Caco-2 (cell line): ENCODE measurements around the gene PEX14. TPM values are rescaled to one million over a fixed set of nuclear protein-coding genes. Genes with fewer than 3 reads are reported as not detected.

Source experiments
- BruUV-seq: library from RNA; stranded (reverse); fragments of 400-500 nt; replicated peaks from 2 replicates; lab custom pipeline; 2021; lab: Mats Ljungman, UMichigan
- CTCF ChIA-PET: fragments of 300-600 bp; sonication (Branson Sonifier 250); formaldehyde crosslinking; loops from one replicate; lab custom pipeline; 2022; ENCODE audit warnings: antibody characterized with exemption; lab: Charles Lee
- POLR2A ChIA-PET: fragments of 300-600 bp; sonication (Branson Sonifier 250); formaldehyde crosslinking; loops from one replicate; lab custom pipeline; 2022; ENCODE audit warnings: antibody characterized with exemption; lab: Charles Lee
- DNase-seq, 2 experiments: peaks; one replicate each; pipeline versions ENCODE4 v3.0.0 to v3.0.0-alpha.2; 2020 to 2022
- H3K27me3 ChIP-seq: replicated peaks from 2 replicates; pipeline ENCODE4 v1.6.0; 2011; ENCODE audit warnings: low read length; ENCODE audit not compliant: control insufficient read depth, insufficient read depth
- H3K36me3 ChIP-seq: 2 replicates; pipeline ENCODE4 v1.5.1; 2011; ENCODE audit warnings: low read length; ENCODE audit not compliant: control insufficient read depth, insufficient read depth
- H3K4me1 ChIP-seq: fragments of 250-450 bp; sonication (Bioruptor Pico); 2 replicates; pipeline ENCODE4 v1.5.1; 2020; ENCODE audit warnings: mild to moderate bottlenecking
- H3K4me3 ChIP-seq: 2 replicates; pipeline ENCODE4 v1.5.1; 2011; ENCODE audit warnings: low read depth, mild to moderate bottlenecking, control low read depth, low read length
- H3K9me3 ChIP-seq: fragments of 250-450 bp; sonication (Bioruptor Pico); 2 replicates; pipeline ENCODE4 v1.5.1; 2020; ENCODE audit warnings: mild to moderate bottlenecking, moderate library complexity
- H3K27ac Mint-ChIP-seq: one replicate; pipeline ENCODE4 v1.8.0; 2022; ENCODE audit warnings: mixed read lengths; ENCODE audit not compliant: unreplicated experiment
- H3K27me3 Mint-ChIP-seq: one replicate; pipeline ENCODE4 v1.8.0; 2022; ENCODE audit warnings: mixed read lengths; ENCODE audit not compliant: insufficient read depth, unreplicated experiment
- H3K36me3 Mint-ChIP-seq: one replicate; pipeline ENCODE4 v1.8.0; 2022; ENCODE audit warnings: mild to moderate bottlenecking, mixed read lengths; ENCODE audit not compliant: insufficient read depth, unreplicated experiment
- H3K4me1 Mint-ChIP-seq: one replicate; pipeline ENCODE4 v1.8.0; 2022; ENCODE audit warnings: low read depth, mixed read lengths; ENCODE audit not compliant: unreplicated experiment
- H3K4me3 Mint-ChIP-seq: one replicate; pipeline ENCODE4 v1.8.0; 2022; ENCODE audit warnings: mild to moderate bottlenecking, moderate library complexity, mixed read lengths; ENCODE audit not compliant: unreplicated experiment
- H3K9me3 Mint-ChIP-seq: one replicate; pipeline ENCODE4 v1.8.0; 2022; ENCODE audit warnings: mixed read lengths; ENCODE audit not compliant: unreplicated experiment
- intact Hi-C: fragments of 100-400 bp; cut with micrococcal nuclease; formaldehyde crosslinking; loops from one replicate; pipeline ENCODE4 v1.10.0; 2022; ENCODE audit not compliant: unreplicated experiment
- total RNA-seq: library from RNA; stranded (reverse); gene quantifications from 2 replicates; pipeline ENCODE4 v1.2.3, GENCODE V29; 2022
- TF ChIP-seq, protein P1 (sequence below), 2 experiments: fragments of 200-600 bp in 1 of 2; IDR thresholded peaks; 1 replicate in 1 of 2; 2 replicates in 1 of 2; pipeline versions ENCODE4 v1.5.1 to v1.8.0; 2011 to 2022; ENCODE audit warnings: antibody characterized with exemption in 1 of 2, control low read depth in 1 of 2, inconsistent platforms in 1 of 2, low read depth in 1 of 2, low read length in 1 of 2, mild to moderate bottlenecking in 1 of 2, moderate library complexity in 1 of 2; ENCODE audit not compliant: insufficient read depth in 1 of 2, severe bottlenecking in 1 of 2, unreplicated experiment in 1 of 2

Gene PEX14
- total RNA-seq, 1 experiment from 2014 or later = 22.2 TPM

DNA sequence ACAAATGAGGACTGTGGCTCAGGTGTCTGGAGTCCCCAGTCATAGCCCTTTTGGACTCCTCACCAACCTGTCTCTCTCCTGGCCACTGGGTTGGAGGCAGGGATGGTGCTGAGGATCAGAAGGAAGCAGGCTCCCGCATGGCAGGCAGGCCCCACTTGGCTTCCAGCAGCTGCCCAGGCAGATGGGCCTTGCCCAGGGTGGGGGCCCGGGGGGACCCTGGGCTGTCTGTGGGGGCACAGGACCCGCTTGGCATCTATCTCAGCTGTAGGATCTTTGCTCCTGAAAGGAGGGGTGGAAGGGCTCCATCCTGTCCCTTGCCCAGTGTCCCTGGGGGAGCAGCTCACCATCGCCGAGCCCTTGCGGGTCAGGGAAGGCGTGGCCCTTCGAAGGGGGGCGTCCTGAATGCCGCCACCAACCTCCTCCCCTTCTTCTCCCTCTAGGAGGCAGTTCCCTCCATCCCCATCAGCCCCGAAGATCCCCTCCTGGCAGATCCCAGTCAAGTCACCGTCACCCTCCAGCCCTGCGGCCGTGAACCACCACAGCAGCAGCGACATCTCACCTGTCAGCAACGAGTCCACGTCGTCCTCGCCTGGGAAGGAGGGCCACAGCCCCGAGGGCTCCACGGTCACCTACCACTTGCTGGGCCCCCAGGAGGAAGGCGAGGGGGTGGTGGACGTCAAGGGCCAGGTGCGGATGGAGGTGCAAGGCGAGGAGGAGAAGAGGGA lies 154.5 kb downstream of the PEX14 start:
- Histone ChIP-seq H3K4me3 (no peak overlapping the region), H3K36me3 (no peaks in the 10 kb centered on the region; the same call in 1 of the 2 replicates), H3K27me3 (no peaks in the 10 kb centered on the region), H3K9me3 (no peaks in the 10 kb centered on the region), H3K4me1 (no peaks in the 10 kb centered on the region)
- TF ChIP-seq, protein P1, sequence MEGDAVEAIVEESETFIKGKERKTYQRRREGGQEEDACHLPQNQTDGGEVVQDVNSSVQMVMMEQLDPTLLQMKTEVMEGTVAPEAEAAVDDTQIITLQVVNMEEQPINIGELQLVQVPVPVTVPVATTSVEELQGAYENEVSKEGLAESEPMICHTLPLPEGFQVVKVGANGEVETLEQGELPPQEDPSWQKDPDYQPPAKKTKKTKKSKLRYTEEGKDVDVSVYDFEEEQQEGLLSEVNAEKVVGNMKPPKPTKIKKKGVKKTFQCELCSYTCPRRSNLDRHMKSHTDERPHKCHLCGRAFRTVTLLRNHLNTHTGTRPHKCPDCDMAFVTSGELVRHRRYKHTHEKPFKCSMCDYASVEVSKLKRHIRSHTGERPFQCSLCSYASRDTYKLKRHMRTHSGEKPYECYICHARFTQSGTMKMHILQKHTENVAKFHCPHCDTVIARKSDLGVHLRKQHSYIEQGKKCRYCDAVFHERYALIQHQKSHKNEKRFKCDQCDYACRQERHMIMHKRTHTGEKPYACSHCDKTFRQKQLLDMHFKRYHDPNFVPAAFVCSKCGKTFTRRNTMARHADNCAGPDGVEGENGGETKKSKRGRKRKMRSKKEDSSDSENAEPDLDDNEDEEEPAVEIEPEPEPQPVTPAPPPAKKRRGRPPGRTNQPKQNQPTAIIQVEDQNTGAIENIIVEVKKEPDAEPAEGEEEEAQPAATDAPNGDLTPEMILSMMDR (IDR thresholded peaks at IDR 0.05; ENCODE audit: insufficient read depth in 1 of 2, low read depth in 1 of 2, low read length in 1 of 2, severe bottlenecking in 1 of 2, unreplicated experiment in 1 of 2) = no peak
- no peaks in the 10 kb centered on the region for H3K27me3 Mint-ChIP-seq
- no peak for DNase-seq
- H3K36me3 Mint-ChIP-seq = peaks cover 8% of the 10 kb centered on the region
- intact Hi-C loops = no loop called here
- no peaks in the 10 kb centered on the region for H3K9me3 Mint-ChIP-seq
- POLR2A ChIA-PET = no interaction called here
- BruUV-seq = no TSS peak
- CTCF ChIA-PET = no interaction called here
- H3K27ac Mint-ChIP-seq = no peak overlapping the region
- no peak overlapping the region for H3K4me3 Mint-ChIP-seq
- no peaks in the 10 kb centered on the region for H3K4me1 Mint-ChIP-seq

DNA sequence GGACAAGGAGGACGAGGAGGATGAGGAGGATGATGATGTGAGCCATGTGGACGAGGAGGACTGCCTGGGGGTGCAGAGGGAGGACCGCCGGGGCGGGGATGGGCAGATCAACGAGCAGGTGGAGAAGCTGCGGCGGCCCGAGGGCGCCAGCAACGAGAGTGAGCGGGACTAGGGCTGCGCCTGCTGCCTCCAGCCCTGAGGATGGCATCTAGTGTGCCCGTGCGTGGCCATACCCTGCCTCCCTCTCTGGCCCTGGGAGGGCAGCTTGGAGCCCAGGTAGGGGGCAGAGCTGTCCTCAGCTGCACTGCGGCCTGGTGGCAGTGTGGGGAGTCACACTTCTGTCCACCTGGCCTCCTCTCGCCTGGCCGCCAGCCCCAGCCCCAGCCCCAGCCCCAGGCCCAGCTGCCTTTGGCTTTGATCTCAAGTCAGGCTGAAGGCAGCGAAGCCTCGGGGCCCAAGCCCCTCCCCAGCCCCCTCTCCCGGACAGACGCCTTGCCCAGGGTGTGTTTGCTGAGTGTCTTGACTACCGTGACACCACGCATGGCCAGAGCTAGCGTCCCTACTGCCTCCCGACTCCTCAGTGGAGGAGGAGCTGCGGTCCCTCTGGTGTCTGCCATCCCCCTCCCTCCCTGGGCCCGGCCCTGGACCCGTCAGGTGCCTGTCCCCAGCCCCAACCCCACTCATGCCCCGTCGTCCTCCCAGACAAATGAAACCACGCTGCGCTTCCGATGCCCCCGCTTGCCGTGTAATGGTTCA lies 155.2 kb downstream of the PEX14 start:
- H3K27ac Mint-ChIP-seq = no peak overlapping the region
- TF ChIP-seq, protein P1 (IDR thresholded peaks at IDR 0.05; ENCODE audit: insufficient read depth in 1 of 2, low read depth in 1 of 2, low read length in 1 of 2, severe bottlenecking in 1 of 2, unreplicated experiment in 1 of 2) = no peak
- no peaks in the 10 kb centered on the region for H3K27me3 Mint-ChIP-seq
- no peaks in the 10 kb centered on the region for H3K4me1 Mint-ChIP-seq
- BruUV-seq = no TSS peak
- Histone ChIP-seq H3K36me3 (no peaks in the 10 kb centered on the region; the same call in 1 of the 2 replicates), H3K27me3 (no peaks in the 10 kb centered on the region), H3K4me3 (no peak overlapping the region), H3K9me3 (no peaks in the 10 kb centered on the region), H3K4me1 (no peaks in the 10 kb centered on the region)
- ChIA-PET CTCF (interaction anchor here (0.6 to 0.7 kb wide), 2 partner anchors 102 to 121 kb away, joined by 3 to 9 read pairs; no protein-coding TSS in a partner anchor), POLR2A (no interaction called here)
- DNase-seq = peak in 1 of 2 experiments; percentile 19
- H3K36me3 Mint-ChIP-seq = peaks cover 8% of the 10 kb centered on the region
- intact Hi-C loops = loop anchor here (10.0 kb wide), 1 partner anchor 115 kb away; no protein-coding TSS in a partner anchor
- no peak overlapping the region for H3K4me3 Mint-ChIP-seq
- H3K9me3 Mint-ChIP-seq = no peaks in the 10 kb centered on the region

DNA sequence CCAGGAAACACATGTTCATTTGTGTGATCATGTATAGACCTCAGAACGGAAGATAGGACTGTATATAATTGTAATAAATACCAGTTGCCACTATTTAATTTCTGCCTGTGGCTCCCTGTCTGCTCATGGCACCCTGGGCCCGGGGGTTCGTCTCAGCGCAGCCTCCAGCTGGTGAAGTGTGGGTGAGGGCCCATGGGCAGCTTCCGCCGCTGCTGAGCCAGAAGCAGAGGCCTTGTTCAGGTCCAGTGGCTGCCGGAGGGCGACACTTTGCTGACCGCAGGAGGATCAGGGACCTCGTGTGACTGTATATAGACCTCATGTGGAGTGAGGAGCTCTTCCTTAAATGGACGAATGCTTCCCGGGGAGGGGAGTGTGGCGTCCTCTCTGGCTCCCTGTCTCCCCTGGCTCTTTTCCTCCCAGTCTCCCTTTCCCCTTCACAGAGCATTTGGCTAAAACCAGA lies 155.9 kb downstream of the PEX14 start:
- no peaks in the 10 kb centered on the region for H3K9me3 Mint-ChIP-seq
- CTCF ChIA-PET = interaction anchor here (0.6 to 0.7 kb wide), 2 partner anchors 102 to 122 kb away, joined by 3 to 9 read pairs; no protein-coding TSS in a partner anchor

More for the DNA sequence above, 155.9 kb downstream of the PEX14 start:
- Histone ChIP-seq H3K9me3 (no peaks in the 10 kb centered on the region), H3K36me3 (no peaks in the 10 kb centered on the region; the same call in 1 of the 2 replicates), H3K27me3 (no peaks in the 10 kb centered on the region), H3K4me1 (no peaks in the 10 kb centered on the region), H3K4me3 (no peak overlapping the region)
- intact Hi-C loops = loop anchor here (10.0 kb wide), 1 partner anchor 116 kb away; no protein-coding TSS in a partner anchor
- Mint-ChIP-seq H3K36me3 (peaks cover 8% of the 10 kb centered on the region), H3K27me3 (no peaks in the 10 kb centered on the region), H3K27ac (no peak overlapping the region), H3K4me3 (no peak overlapping the region), H3K4me1 (no peaks in the 10 kb centered on the region)
- DNase-seq = no peak
- no TSS peak for BruUV-seq
- TF ChIP-seq, protein P1 (IDR thresholded peaks at IDR 0.05; ENCODE audit: insufficient read depth in 1 of 2, low read depth in 1 of 2, low read length in 1 of 2, severe bottlenecking in 1 of 2, unreplicated experiment in 1 of 2) = no peak
- POLR2A ChIA-PET = no interaction called here
